Transverse colon (tissue), 4 donors: Measurements from ENCODE around the gene NOL9. TPM values are rescaled to one million over a fixed set of nuclear protein-coding genes. Genes with fewer than 3 reads are reported as not detected.
A peak's percentile ranks its signal among the peaks of the same experiment; 100 is the strongest.

Experiments used
- DNase-seq: peaks from one replicate; pipeline ENCODE4 v3.0.0-alpha.2; 2019
- H3K27ac ChIP-seq, 4 donors: fragments of 200-600 bp; sonication (generic); 2 replicates each; pipeline ENCODE4 v1.5.1; 2016 to 2018; ENCODE audit warnings: inconsistent platforms in 4 of 4
- H3K27me3 ChIP-seq: fragments of 200-600 bp; sonication (generic); 2 replicates; pipeline ENCODE4 v1.5.1; 2017; ENCODE audit warnings: inconsistent platforms
- H3K36me3 ChIP-seq, 4 donors: fragments of 200-600 bp; sonication (generic); 2 replicates each; pipeline ENCODE4 v1.5.1; 2017 to 2019; ENCODE audit warnings: inconsistent platforms in 4 of 4
- H3K4me1 ChIP-seq, 4 donors: fragments of 200-600 bp; sonication (generic); 2 replicates each; pipeline ENCODE4 v1.5.1; 2017 to 2020; ENCODE audit warnings: inconsistent platforms in 4 of 4
- H3K4me3 ChIP-seq, 4 donors: fragments of 200-600 bp; sonication (generic); 1 replicate in 1 of 4; 2 replicates in 3 of 4; pipeline versions ENCODE4 v1.5.1 to v1.6.1; 2017 to 2019; ENCODE audit warnings: inconsistent platforms in 4 of 4
- H3K9me3 ChIP-seq, 2 donors: fragments of 200-600 bp; sonication (generic); 2 replicates each; pipeline ENCODE4 v1.5.1; 2017 to 2019; ENCODE audit warnings: inconsistent platforms in 2 of 2
- EP300 ChIP-seq: sonication (generic); formaldehyde crosslinking; IDR thresholded peaks from one replicate; pipeline ENCODE4 v1.6.1; 2017; ENCODE audit warnings: antibody characterized with exemption, low read depth
- POLR2A ChIP-seq: fragments of 450-650 bp; IDR thresholded peaks from one replicate; pipeline ENCODE4 v1.6.1; 2016; ENCODE audit warnings: antibody characterized with exemption, mild to moderate bottlenecking, moderate library complexity
- POLR2AphosphoS5 ChIP-seq, 3 donors: sonication (generic); formaldehyde crosslinking; IDR thresholded peaks; one replicate each; pipeline ENCODE4 v1.6.1; 2016; ENCODE audit warnings: antibody characterized with exemption in 3 of 3
- WGBS, 2 donors: methylation state at CpG; one replicate each; pipeline ENCODE4 v1.1.5; 2018; ENCODE audit warnings: low coverage in 1 of 2; 5-methylcytosine and 5-hydroxymethylcytosine counted together
- in situ Hi-C, 4 donors: fragments of 200-750 bp; cut with MboI; loops; one replicate each; pipeline versions ENCODE4 v1.15.0 to v1.15.1; 2017; ENCODE audit warnings: low sequenced_read_pairs in 3 of 4, low pct_ligation_motif_present in 1 of 4, low pct_unique_long_range_greater_than_20kb in 1 of 4
- intact Hi-C: fragments of 100-400 bp; cut with DNase I; formaldehyde crosslinking; loops from one replicate; pipeline ENCODE4 v1.15.1; 2023; ENCODE audit warnings: low total_unique reads
- total RNA-seq, 4 donors: library from RNA; depleted of rRNA; stranded (reverse); fragments of >200 nt; gene quantifications; one replicate each; pipeline ENCODE4 v1.1.0, GENCODE V29; 2016
- TF ChIP-seq, protein P1 (sequence below), 5 experiments: fragments of 200-600 bp in 3 of 5; fragments of 450-650 bp in 2 of 5; sonication (generic) in 3 of 5; IDR thresholded peaks; 1 replicate in 2 of 5; 2 replicates in 3 of 5; pipeline ENCODE4 v1.5.1; 2016 to 2017; ENCODE audit warnings: antibody characterized with exemption in 5 of 5, inconsistent platforms in 3 of 5, mild to moderate bottlenecking in 2 of 5, moderate library complexity in 1 of 5

Gene NOL9
- total RNA-seq, 4 donors from 2014 or later, result 8.0 to 30.0 (median 13.8) TPM

DNA sequence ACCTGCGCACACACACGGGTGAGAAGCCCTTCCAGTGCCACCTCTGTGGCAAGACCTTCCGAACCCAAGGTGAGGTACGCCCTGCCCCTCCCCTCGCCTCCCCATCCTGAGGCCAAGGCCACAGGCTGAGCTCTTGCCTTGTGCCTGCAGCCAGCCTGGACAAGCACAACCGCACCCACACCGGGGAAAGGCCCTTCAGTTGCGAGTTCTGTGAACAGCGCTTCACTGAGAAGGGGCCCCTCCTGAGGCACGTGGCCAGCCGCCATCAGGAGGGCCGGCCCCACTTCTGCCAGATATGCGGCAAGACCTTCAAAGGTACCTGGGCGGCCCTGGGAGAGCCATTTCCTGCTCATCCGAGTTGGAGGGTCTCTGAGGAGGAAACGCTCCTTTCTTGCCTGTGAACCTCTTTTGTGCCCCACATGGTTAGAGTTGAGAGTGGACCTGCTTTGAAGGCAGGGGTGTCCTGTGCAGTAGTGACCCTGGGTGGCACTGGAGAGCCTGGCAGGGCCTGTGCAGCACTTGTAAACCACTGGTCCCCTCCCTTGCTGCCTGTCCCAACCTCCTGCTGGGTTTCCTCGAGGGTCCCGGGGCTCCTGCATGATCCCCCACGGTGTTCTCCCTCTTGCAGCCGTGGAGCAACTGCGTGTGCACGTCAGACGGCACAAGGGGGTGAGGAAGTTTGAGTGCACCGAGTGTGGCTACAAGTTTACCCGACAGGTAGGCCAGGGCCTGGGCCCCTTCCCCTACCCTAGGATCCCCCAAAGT, 34.0 kb upstream of the NOL9 start:
- intact Hi-C loops, result no loop called here
- no peak overlapping the region for H3K4me3 ChIP-seq
- TF ChIP-seq EP300 (no peak), POLR2A (no peak), POLR2AphosphoS5 (IDR thresholded peaks at IDR 0.05) (no peak)
- TF ChIP-seq, protein P1, sequence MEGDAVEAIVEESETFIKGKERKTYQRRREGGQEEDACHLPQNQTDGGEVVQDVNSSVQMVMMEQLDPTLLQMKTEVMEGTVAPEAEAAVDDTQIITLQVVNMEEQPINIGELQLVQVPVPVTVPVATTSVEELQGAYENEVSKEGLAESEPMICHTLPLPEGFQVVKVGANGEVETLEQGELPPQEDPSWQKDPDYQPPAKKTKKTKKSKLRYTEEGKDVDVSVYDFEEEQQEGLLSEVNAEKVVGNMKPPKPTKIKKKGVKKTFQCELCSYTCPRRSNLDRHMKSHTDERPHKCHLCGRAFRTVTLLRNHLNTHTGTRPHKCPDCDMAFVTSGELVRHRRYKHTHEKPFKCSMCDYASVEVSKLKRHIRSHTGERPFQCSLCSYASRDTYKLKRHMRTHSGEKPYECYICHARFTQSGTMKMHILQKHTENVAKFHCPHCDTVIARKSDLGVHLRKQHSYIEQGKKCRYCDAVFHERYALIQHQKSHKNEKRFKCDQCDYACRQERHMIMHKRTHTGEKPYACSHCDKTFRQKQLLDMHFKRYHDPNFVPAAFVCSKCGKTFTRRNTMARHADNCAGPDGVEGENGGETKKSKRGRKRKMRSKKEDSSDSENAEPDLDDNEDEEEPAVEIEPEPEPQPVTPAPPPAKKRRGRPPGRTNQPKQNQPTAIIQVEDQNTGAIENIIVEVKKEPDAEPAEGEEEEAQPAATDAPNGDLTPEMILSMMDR (IDR thresholded peaks at IDR 0.05), result no peak
- in situ Hi-C loops, result no loop called here
- no peaks in the 10 kb centered on the region for H3K9me3 ChIP-seq
- DNase-seq, result no peak
- H3K27ac ChIP-seq, result no peak overlapping the region
- no peaks in the 10 kb centered on the region for H3K27me3 ChIP-seq
- peaks cover 0 to 15% (median 6%) of the 10 kb centered on the region in 4 donors for H3K4me1 ChIP-seq
- 88% methylated on average over 25 of the region's 25 CpGs; no CpG with 5 or more reads in 1 of the 2 donors for WGBS, 2 donors
- H3K36me3 ChIP-seq, result peaks cover 0 to 20% (median 10%) of the 10 kb centered on the region in 4 donors

DNA sequence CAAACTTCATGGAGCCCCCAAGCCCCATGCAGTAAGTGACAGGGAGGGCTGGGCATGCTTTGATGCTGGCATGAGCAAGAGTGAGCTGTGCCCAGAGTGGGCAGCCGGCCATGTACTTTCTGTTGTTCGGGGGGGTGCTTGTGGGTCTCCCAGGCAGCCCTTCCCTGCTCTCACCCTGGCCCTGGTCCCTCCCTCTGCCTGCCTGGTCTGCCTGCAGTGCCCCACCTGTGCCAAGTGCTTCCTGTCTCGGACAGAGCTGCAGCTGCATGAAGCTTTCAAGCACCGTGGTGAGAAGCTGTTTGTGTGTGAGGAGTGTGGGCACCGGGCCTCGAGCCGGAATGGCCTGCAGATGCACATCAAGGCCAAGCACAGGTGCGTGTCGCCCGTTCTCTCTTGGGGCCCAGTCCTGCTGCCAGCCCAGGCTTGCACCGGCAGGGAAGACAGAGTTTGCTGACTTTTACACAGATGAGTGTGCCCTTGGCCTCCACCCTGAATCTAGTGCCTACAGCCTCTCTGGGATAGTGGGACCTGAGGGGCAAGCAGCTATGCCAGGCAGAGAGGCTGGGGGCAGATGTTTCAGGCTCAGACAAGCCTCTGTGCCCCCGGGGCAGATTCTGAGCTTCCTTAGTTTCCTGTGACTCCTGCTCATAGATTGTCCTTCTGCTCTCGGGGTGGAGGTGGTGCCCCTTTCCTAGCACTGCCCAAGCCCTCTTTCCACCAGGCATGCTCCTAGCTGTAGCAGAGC, 33.1 kb upstream of the NOL9 start:
- Histone ChIP-seq H3K36me3 (peaks cover 0 to 16% (median 4%) of the 10 kb centered on the region in 4 donors), H3K4me1 (peaks cover 0 to 24% (median 14%) of the 10 kb centered on the region in 4 donors), H3K9me3 (no peaks in the 10 kb centered on the region), H3K27ac (peak overlapping the region in 1 of 4 donors; percentile 10), H3K4me3 (no peak overlapping the region), H3K27me3 (no peaks in the 10 kb centered on the region)
- 65% methylated on average over 13 of the region's 13 CpGs; no CpG with 5 or more reads in 1 of the 2 donors for WGBS, 2 donors
- TF ChIP-seq POLR2AphosphoS5 (IDR thresholded peaks at IDR 0.05), result no peak
- TF ChIP-seq POLR2A, result no peak
- TF ChIP-seq, protein P1 (IDR thresholded peaks at IDR 0.05), result no peak
- no peak for TF ChIP-seq EP300
- in situ Hi-C loops, result no loop called here
- intact Hi-C loops, result no loop called here
- no peak for DNase-seq

DNA sequence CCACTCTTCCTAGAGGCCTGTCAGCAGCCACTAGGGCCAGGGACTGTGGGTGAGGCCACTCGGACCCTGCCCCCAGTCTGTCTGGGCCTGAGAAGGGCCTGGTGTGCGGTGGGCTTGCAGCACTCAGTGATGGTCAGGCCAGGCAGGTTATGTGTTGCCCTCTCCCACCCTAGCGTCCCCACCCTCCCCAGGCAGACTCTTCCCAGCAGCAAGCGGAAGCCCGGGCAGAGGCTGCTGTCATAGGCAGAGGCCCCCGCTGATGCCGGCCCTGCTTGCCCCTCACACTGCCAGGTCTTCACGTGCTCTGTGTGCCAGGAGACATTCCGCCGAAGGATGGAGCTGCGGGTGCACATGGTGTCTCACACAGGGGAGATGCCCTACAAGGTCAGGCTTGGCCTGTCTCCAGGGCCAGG, 32.1 kb upstream of the NOL9 start:
- no peaks in the 10 kb centered on the region for H3K27me3 ChIP-seq
- no peaks in the 10 kb centered on the region for H3K9me3 ChIP-seq
- DNase-seq, result no peak
- H3K4me3 ChIP-seq, result no peak overlapping the region
- WGBS, 2 donors, result 90% methylated on average over 10 of the region's 11 CpGs; no CpG with 5 or more reads in 1 of the 2 donors
- in situ Hi-C loops (no loop called here), intact Hi-C loops (no loop called here)
- H3K27ac ChIP-seq, result peak overlapping the region in 1 of 4 donors; percentile 10
- peaks cover 4 to 34% (median 25%) of the 10 kb centered on the region in 4 donors for H3K4me1 ChIP-seq
- TF ChIP-seq, protein P1 (IDR thresholded peaks at IDR 0.05), result no peak
- TF ChIP-seq POLR2AphosphoS5 (IDR thresholded peaks at IDR 0.05) (no peak), EP300 (no peak), POLR2A (no peak)
- peaks cover 0 to 16% (median 4%) of the 10 kb centered on the region in 4 donors for H3K36me3 ChIP-seq

DNA sequence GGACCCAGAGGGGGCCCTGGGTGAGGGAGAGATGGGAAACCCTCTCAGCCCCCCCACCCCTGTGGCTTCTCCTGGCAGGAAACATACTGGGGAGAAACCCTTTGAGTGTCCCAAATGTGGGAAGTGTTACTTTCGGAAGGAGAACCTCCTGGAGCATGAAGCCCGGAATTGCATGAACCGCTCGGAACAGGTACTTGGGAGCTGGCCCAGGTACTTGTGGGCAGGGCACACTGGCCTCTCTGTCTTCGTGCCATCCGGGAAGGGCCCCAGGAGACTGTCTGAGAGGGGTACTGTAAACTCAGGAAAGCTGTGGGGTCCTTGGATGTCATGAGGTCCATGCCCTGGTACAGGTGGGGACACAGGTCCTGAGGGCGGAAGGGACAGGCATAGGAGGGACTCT, 31.5 kb upstream of the NOL9 start:
- Histone ChIP-seq H3K9me3 (no peaks in the 10 kb centered on the region), H3K27me3 (no peaks in the 10 kb centered on the region), H3K36me3 (peaks cover 0 to 16% (median 4%) of the 10 kb centered on the region in 4 donors), H3K27ac (no peak overlapping the region), H3K4me1 (peaks cover 10 to 39% (median 30%) of the 10 kb centered on the region in 4 donors), H3K4me3 (no peak overlapping the region)
- in situ Hi-C loops, result no loop called here
- DNase-seq, result no peak
- TF ChIP-seq EP300, result no peak
- no peak for TF ChIP-seq POLR2A
- TF ChIP-seq, protein P1 (IDR thresholded peaks at IDR 0.05), result no peak
- TF ChIP-seq POLR2AphosphoS5 (IDR thresholded peaks at IDR 0.05), result no peak
- intact Hi-C loops, result no loop called here
- 97% methylated on average over 7 of the region's 7 CpGs; no CpG with 5 or more reads in 1 of the 2 donors for WGBS, 2 donors
